ENCODE measurements around the gene DNAJC10. TPM values are rescaled to one million over a fixed set of nuclear protein-coding genes. Genes with fewer than 3 reads are reported as not detected.

Gene DNAJC10
- polyA plus RNA-seq, 1 experiment = 22.6 TPM

GRCh38 chr2:182822733-182823132 lies 106.7 kb downstream of the DNAJC10 start:
- TF ChIP-seq CTCF (IDR thresholded peaks at IDR 0.05; ENCODE audit: insufficient read depth, low read depth, low read length) = no peak
- CTCF ChIA-PET = no interaction called here
- POLR2A ChIA-PET = no interaction called here
- Histone ChIP-seq H3K4me3 (ENCODE audit: low read depth, low read length) (no peak overlapping the region), H3K36me3 (ENCODE audit: control insufficient read depth, insufficient read depth, low read length) (no peaks in the 10 kb centered on the region), H3K27me3 (ENCODE audit: control insufficient read depth, insufficient read depth, low read length) (no peaks in the 10 kb centered on the region)
- DNase-seq (ENCODE audit: low read depth) = no peak

GRCh38 chr2:182824056-182824766 lies 108.2 kb downstream of the DNAJC10 start:
- CTCF ChIA-PET = interaction anchor here (1.1 kb wide), 1 partner anchor 19 kb away, joined by 3 read pairs; no protein-coding TSS in a partner anchor
- Histone ChIP-seq H3K4me3 (ENCODE audit: low read depth, low read length) (no peak overlapping the region), H3K36me3 (ENCODE audit: control insufficient read depth, insufficient read depth, low read length) (no peaks in the 10 kb centered on the region), H3K27me3 (ENCODE audit: control insufficient read depth, insufficient read depth, low read length) (no peaks in the 10 kb centered on the region; the same call in 1 of the 2 replicates)
- no peak for TF ChIP-seq CTCF (IDR thresholded peaks at IDR 0.05; ENCODE audit: insufficient read depth, low read depth, low read length)
- POLR2A ChIA-PET = no interaction called here
- no peak for DNase-seq (ENCODE audit: low read depth)

GRCh38 chr2:182824767-182825158 lies 108.7 kb downstream of the DNAJC10 start:
- H3K27me3 ChIP-seq (ENCODE audit: control insufficient read depth, insufficient read depth, low read length) = no peaks in the 10 kb centered on the region; the same call in 1 of the 2 replicates
- no peak overlapping the region for H3K4me3 ChIP-seq (ENCODE audit: low read depth, low read length)
- DNase-seq (ENCODE audit: low read depth) = no peak
- ChIA-PET POLR2A (no interaction called here), CTCF (interaction anchor here (1.1 kb wide), 1 partner anchor 51 kb away, joined by 3 read pairs; no protein-coding TSS in a partner anchor)
- no peak for TF ChIP-seq CTCF (IDR thresholded peaks at IDR 0.05; ENCODE audit: insufficient read depth, low read depth, low read length)
- H3K36me3 ChIP-seq (ENCODE audit: control insufficient read depth, insufficient read depth, low read length) = no peaks in the 10 kb centered on the region

- POLR2A ChIA-PET = no interaction called here
- no peaks in the 10 kb centered on the region; the same call in 1 of the 2 replicates for H3K27me3 ChIP-seq (ENCODE audit: control insufficient read depth, insufficient read depth, low read length)
- H3K4me3 ChIP-seq (ENCODE audit: low read depth, low read length) = no peak overlapping the region
- no peak for DNase-seq (ENCODE audit: low read depth)
- CTCF ChIA-PET = no interaction called here
- TF ChIP-seq CTCF (IDR thresholded peaks at IDR 0.05; ENCODE audit: insufficient read depth, low read depth, low read length) = no peak
- H3K36me3 ChIP-seq (ENCODE audit: control insufficient read depth, insufficient read depth, low read length) = no peaks in the 10 kb centered on the region
These were observed 110.0 kb downstream of the DNAJC10 start for GRCh38 chr2:182826064-182826463.

- POLR2A ChIA-PET = no interaction called here
- no peak for DNase-seq (ENCODE audit: low read depth)
- no peak for TF ChIP-seq CTCF (IDR thresholded peaks at IDR 0.05; ENCODE audit: insufficient read depth, low read depth, low read length)
These were observed 110.4 kb downstream of the DNAJC10 start for GRCh38 chr2:182826496-182826895.

More at GRCh38 chr2:182826496-182826895, 110.4 kb downstream of the DNAJC10 start:
- H3K36me3 ChIP-seq (ENCODE audit: control insufficient read depth, insufficient read depth, low read length) = no peaks in the 10 kb centered on the region
- CTCF ChIA-PET = no interaction called here
- no peaks in the 10 kb centered on the region; the same call in 1 of the 2 replicates for H3K27me3 ChIP-seq (ENCODE audit: control insufficient read depth, insufficient read depth, low read length)
- no peak overlapping the region for H3K4me3 ChIP-seq (ENCODE audit: low read depth, low read length)
